H1 (cell line): Measurements from ENCODE around the gene PIM2. TPM values are rescaled to one million over a fixed set of nuclear protein-coding genes. Genes with fewer than 3 reads are reported as not detected.

Source experiments
- BCL11A ChIP-seq, 2 experiments: IDR thresholded peaks; one replicate each; pipeline ENCODE4 v1.6.1; 2011; ENCODE audit warnings: low read depth in 2 of 2, low read length in 2 of 2, mild to moderate bottlenecking in 2 of 2
- POLR2A ChIP-seq, 2 experiments: IDR thresholded peaks; 1 replicate in 1 of 2; 2 replicates in 1 of 2; pipeline ENCODE4 v1.6.1; 2011; ENCODE audit warnings: low read depth in 2 of 2, low read length in 2 of 2, mild to moderate bottlenecking in 2 of 2; ENCODE audit errors: control extremely low read depth in 1 of 2
- SP1 ChIP-seq: IDR thresholded peaks from 2 replicates; pipeline ENCODE4 v1.6.1; 2011; ENCODE audit warnings: low read depth, low read length
- SP4 ChIP-seq: IDR thresholded peaks from 2 replicates; pipeline ENCODE4 v1.6.1; 2012; ENCODE audit warnings: low read length, inconsistent platforms
- SRF ChIP-seq: IDR thresholded peaks from 2 replicates; pipeline ENCODE4 v1.6.1; 2011; ENCODE audit warnings: mild to moderate bottlenecking, low read depth, low read length, moderate library complexity
- polyA plus RNA-seq, 7 experiments: library from polyadenylated mRNA; depleted of rRNA in 3 of 7; stranded (reverse) in 5 of 7; unstranded in 2 of 7; fragments of >200 nt in 5 of 7; fragments of 200-250 nt in 2 of 7; gene quantifications; 1 replicate in 5 of 7; 2 replicates in 1 of 7; 4 replicates in 1 of 7; pipeline versions ENCODE4 v1.2.1 to v1.2.3, GENCODE V29; 2011 to 2013; ENCODE audit warnings: missing spikeins in 2 of 7, mixed read lengths in 2 of 7
- total RNA-seq: library from RNA; stranded (reverse); fragmentation: NEBNext Ultra II Directional; extraction: Animal tissue kit (Norgen Biotek cat#: 25700); gene quantifications from 2 replicates; pipeline ENCODE4 v1.2.1, GENCODE V29; 2021

PIM2 gene
- total and polyA plus RNA-seq, 2 of the 8 experiments (the other 6 are each of a cell fraction or from before 2014, with no cell fraction given) = 180 to 203 TPM

DNA sequence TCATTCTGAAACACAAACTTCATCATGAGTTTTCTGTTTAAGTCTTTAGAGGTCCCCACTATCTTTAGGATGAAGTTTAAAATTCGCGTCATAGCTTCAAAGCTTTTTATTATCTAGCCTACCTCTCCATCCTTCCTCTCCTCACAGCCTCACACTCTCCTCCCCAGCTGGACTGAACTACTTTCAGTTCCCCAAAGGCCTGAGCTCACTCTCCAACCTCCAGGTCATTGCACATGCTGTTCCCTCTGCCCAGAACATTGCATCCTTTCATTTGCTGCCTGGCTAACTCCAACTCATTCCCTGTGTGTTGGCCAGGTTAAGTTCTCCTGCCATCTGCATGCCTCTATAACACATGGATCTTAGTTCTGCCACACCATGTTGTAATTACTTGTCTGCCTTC lies 41.5 kb upstream of the PIM2 start (continued):
- TF ChIP-seq SP4 = no peak
- TF ChIP-seq BCL11A (IDR thresholded peaks at IDR 0.05; ENCODE audit: low read depth in 2 of 2, low read length in 2 of 2) = no peak
- TF ChIP-seq POLR2A (IDR thresholded peaks at IDR 0.05; ENCODE audit: control extremely low read depth in 1 of 2, low read depth in 2 of 2, low read length in 2 of 2) = no peak
- TF ChIP-seq SRF = no peak
- no peak for TF ChIP-seq SP1
